ENCODE data around the gene HIF3A. TPM values are rescaled to one million over a fixed set of nuclear protein-coding genes. Genes with fewer than 3 reads are reported as not detected.

HIF3A gene
- total and polyA plus RNA-seq, 2 of the 4 experiments (the other 2 are of a cell fraction) = 0.02 TPM; not detected in 1

DNA sequence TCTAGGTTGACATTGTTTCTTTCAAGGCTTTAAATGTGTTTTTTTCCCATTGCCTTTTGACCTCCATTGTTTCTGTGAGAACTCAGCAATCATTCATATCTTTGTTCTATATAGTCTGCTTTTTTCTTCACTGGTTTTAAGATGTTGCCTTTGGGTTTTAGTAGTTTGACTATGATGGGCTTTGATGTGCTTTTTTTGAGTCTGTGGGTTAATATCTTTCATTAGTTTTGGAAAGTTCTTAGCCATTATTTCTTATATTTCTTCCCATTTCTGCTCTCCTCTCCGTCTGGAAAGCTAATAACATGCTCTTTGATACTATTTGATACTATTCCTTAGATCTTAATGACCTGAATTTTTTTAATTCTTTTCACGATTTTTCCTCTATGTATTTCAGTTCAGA is 83.8 kb downstream of the HIF3A start:
- dilution Hi-C loops (cut with HindIII; ENCODE audit: low sequenced_read_pairs, unreplicated experiment) = no loop called here
- no peak overlapping the region for H3K23ac ChIP-seq (ENCODE audit: low read depth, low read length)
- DNase-seq (no peak), ATAC-seq (ENCODE audit: low read depth) (no peak)
- intact Hi-C loops (cut with micrococcal nuclease) = no loop called here
- no peak overlapping the region for H3K18ac ChIP-seq (ENCODE audit: low read depth, low read length)
- H3K9me1 ChIP-seq (ENCODE audit: insufficient read depth, low read length) = peaks cover 8% of the 10 kb centered on the region
- H3K56ac ChIP-seq (ENCODE audit: extremely low read depth, insufficient read depth, low read length) = no peak overlapping the region
- H3K9ac ChIP-seq (ENCODE audit: low read depth, low read length) = no peak overlapping the region
- no peaks in the 10 kb centered on the region for H3K27me3 ChIP-seq (ENCODE audit: control insufficient read depth, insufficient read depth, low read length)
- no peak overlapping the region for H2AK5ac ChIP-seq (ENCODE audit: low read depth, low read length)
- H2BK120ac ChIP-seq (ENCODE audit: low read depth, low read length) = no peak overlapping the region
- WGBS, 2 experiments (ENCODE audit: extremely low coverage in 2 of 2, insufficient read length in 1 of 2) = no CpG with 5 or more reads among the region's 2 CpGs
- no peak overlapping the region for H2BK15ac ChIP-seq (ENCODE audit: low read depth, low read length)
- no peak overlapping the region for H3K4me2 ChIP-seq (ENCODE audit: low read depth, low read length)
- H3K4me1 ChIP-seq (ENCODE audit: control insufficient read depth, insufficient read depth, low read length) = no peaks in the 10 kb centered on the region; the same call in 1 of the 2 replicates
- H3K36me3 ChIP-seq (ENCODE audit: control insufficient read depth, insufficient read depth, low read length) = peaks cover 33% of the 10 kb centered on the region
- no peak overlapping the region for H3K4ac ChIP-seq (ENCODE audit: low read depth, low read length)
- no peak overlapping the region for H2BK5ac ChIP-seq (ENCODE audit: low read depth, low read length, poor library complexity, severe bottlenecking)
- in situ Hi-C loops (cut with MboI; ENCODE audit: low sequenced_read_pairs) = loop anchor here (10.0 kb wide), 1 partner anchor 96 kb away; no protein-coding TSS in a partner anchor
- no peaks in the 10 kb centered on the region for H4K20me1 ChIP-seq (ENCODE audit: insufficient read depth, low read length)
- H2AK9ac ChIP-seq (replicated peaks; ENCODE audit: low read depth, low read length, poor library complexity) = no peak overlapping the region
- peaks cover 19 to 61% of the 10 kb centered on the region in 2 experiments for H3K79me1 ChIP-seq (ENCODE audit: low read depth in 1 of 2, low read length in 2 of 2)
- H4K91ac ChIP-seq (ENCODE audit: insufficient read depth, low read depth, low read length) = no peak overlapping the region
- ChIA-PET CTCF (no interaction called here), POLR2A (ENCODE audit: unreplicated experiment) (no interaction called here)
- no peak overlapping the region for H3K4me3 ChIP-seq (ENCODE audit: insufficient read depth, low read depth, low read length)
- BruUV-seq (replicated peaks) = no TSS peak
- H2AFZ ChIP-seq (replicated peaks; ENCODE audit: low read length, poor library complexity) = no peak overlapping the region
- H4K8ac ChIP-seq (ENCODE audit: low read depth in 2 of 2, low read length in 2 of 2) = no peak overlapping the region
- H2BK20ac ChIP-seq (ENCODE audit: low read depth, low read length) = no peak overlapping the region
- TF ChIP-seq RCOR1 (IDR thresholded peaks at IDR 0.05; ENCODE audit: insufficient replicate concordance, low read length) (no peak), FOS (IDR thresholded peaks at IDR 0.05; ENCODE audit: low read depth, low read length) (no peak), SMC3 (IDR thresholded peaks at IDR 0.05; ENCODE audit: low read depth, low read length) (no peak), MAZ (IDR thresholded peaks at IDR 0.05; ENCODE audit: borderline replicate concordance, low read depth, low read length) (no peak), NFE2L2 (IDR thresholded peaks at IDR 0.05; ENCODE audit: low read depth, low read length) (no peak), MXI1 (IDR thresholded peaks at IDR 0.05; ENCODE audit: borderline replicate concordance, low read depth, low read length) (no peak), BHLHE40 (IDR thresholded peaks at IDR 0.05; ENCODE audit: low read depth, low read length) (no peak)
- TF ChIP-seq, protein P1, sequence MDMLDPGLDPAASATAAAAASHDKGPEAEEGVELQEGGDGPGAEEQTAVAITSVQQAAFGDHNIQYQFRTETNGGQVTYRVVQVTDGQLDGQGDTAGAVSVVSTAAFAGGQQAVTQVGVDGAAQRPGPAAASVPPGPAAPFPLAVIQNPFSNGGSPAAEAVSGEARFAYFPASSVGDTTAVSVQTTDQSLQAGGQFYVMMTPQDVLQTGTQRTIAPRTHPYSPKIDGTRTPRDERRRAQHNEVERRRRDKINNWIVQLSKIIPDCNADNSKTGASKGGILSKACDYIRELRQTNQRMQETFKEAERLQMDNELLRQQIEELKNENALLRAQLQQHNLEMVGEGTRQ (IDR thresholded peaks at IDR 0.05; ENCODE audit: low read depth, low read length) = no peak
- TF ChIP-seq, protein P2, sequence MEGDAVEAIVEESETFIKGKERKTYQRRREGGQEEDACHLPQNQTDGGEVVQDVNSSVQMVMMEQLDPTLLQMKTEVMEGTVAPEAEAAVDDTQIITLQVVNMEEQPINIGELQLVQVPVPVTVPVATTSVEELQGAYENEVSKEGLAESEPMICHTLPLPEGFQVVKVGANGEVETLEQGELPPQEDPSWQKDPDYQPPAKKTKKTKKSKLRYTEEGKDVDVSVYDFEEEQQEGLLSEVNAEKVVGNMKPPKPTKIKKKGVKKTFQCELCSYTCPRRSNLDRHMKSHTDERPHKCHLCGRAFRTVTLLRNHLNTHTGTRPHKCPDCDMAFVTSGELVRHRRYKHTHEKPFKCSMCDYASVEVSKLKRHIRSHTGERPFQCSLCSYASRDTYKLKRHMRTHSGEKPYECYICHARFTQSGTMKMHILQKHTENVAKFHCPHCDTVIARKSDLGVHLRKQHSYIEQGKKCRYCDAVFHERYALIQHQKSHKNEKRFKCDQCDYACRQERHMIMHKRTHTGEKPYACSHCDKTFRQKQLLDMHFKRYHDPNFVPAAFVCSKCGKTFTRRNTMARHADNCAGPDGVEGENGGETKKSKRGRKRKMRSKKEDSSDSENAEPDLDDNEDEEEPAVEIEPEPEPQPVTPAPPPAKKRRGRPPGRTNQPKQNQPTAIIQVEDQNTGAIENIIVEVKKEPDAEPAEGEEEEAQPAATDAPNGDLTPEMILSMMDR (conservative IDR thresholded peaks at IDR 0.05; ENCODE audit: low read depth, low read length) = no peak
- H3K14ac ChIP-seq (replicated peaks; ENCODE audit: low read depth, low read length) = no peak overlapping the region
- H3K9me3 ChIP-seq (ENCODE audit: control insufficient read depth, insufficient read depth, low read length) = no peaks in the 10 kb centered on the region
- H3K27ac ChIP-seq (ENCODE audit: insufficient read depth, low read length) = no peak overlapping the region
- H4K5ac ChIP-seq (ENCODE audit: low read depth, low read length) = no peak overlapping the region
